Activated T-cell treated with anti-CD3 and anti-CD28 coated beads for 4 hours (primary cell): Measurements from ENCODE around the gene DCANP1.
A peak's percentile ranks its signal among the peaks of the same experiment; 100 is the strongest.

Source experiments
- DNase-seq: peaks from one replicate; pipeline ENCODE4 v3.0.0-alpha.2; 2020

DCANP1 gene

DNA sequence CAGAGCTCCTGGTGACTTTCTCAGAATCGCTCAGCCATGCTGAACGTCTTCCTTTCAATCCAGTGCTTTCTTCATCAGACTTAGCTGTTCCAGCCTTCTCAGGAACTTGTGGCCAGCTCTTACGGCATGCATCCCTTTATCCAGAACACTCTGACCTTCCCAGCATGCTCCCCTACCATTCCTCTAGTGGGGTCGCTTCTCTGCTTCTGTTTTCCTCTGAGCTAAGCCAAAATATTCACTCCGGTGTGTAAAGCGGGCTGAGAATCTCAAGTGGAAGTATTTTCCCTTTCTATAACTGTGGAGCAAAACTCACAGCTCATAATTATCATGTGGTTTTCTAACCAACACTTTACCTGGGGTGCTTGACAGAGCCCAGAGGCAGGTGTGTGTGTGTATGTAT is 6.2 kb downstream of the DCANP1 start:
- DNase-seq, result no peak

DNA sequence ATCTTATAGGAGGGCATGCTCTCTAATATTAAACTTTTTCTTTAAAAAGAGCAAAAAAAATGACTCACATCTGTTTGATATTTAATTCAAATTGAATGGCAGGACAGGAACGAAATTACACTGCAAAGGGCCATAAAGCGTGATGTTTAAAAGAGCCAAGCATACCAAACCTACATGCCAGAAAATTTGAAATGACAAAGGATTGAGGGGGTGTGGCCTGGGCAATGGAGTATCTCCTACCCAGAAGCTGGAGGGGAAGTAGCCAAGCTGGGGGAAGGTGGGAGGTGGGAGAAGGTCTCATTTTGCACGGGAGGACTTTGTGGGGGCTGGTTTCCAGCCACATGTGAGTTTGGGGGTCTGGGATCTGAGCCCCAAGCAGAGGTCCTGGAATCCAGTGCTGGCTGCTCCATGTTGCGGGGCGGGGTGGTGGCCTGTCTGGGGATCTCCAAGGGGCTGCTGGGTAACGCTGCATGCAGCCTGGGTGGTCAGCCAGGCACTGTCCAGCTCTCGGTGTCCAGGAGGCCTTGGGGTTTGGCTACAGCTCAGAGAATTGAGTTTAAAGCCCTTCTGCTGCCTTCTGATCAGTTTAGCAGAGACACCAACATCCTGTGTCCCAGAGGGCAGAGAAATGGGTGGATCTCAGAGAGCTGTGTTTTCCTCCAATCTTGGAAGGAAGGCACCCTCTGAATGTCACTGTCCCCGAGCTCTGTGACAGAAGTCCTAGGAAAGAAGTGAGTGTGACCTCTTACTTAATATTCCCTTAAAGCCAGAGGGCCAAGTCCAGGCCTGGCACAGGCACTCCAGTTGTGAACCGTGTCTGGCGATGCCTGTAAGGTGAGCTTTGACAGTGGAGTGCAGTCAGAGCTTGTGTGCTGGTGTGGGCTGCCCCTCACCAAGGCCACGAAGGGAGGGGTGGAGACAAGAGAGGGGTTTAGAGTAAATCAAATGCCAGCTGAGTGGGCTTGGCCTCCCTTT is 7.6 kb downstream of the DCANP1 start:
- no peak for DNase-seq

DNA sequence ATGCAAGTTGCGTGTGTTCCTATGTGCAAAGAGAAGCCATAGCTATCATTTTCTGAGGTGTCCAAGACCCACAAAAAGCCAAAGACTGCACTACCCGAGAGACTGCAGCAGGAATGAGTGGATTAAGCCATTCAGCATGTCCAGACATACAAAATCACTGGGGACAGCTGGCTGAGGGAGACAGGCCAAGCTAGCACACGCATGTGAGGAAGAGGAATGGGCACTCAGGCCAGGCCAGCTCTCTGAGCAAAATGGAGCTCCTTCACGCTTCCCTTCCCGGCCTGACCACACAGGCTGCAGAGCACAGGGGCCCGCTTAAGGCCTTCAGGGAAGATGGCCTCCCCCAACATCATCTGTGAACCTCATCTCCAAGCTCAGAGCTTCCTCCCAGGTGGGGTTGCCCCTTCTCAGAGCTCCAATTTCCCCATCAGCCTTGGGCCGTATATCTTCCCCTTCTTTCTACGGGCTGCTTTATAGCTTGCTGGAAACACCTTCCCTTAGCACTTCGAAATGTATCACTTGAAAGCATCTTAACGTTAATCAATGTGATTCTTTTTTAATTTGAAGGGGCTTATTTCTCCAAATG is 8.4 kb downstream of the DCANP1 start:
- no peak for DNase-seq

DNA sequence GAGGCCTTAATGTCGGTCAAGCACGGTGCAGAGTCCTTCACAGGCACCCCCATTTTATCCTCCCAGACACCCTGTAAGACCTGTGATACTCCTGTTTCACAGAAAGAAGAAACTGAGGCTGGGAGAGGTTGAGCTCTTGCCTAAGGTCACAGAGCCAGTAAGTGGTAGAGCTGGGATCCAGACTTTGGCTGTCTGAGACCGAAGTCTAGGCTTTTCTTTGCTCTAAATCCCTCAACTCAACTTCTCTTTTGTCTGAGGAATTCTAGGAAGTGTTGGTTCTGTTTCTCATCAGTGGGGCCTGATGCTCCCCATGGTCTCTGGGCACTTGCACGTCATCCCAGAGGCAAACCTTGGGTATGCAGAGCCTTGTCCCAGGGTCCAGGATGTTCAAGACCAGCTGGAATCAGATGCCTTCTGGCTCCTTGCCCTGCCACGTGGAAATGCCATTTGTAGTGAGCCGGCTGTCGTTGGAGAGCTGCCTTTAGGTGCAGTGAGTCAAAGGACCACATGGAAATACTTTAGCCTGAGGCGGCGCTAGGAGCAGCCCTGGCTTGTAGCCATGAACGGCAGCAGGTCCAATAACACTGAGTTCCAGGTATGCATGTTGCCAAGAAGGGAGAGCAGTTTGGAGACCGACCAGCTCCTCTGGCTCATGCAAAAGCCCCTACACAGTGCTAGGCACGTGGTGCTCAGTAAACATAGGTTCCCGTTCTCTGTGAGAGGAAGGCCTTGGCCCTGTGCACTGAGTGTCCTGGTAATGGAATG is 9.2 kb downstream of the DCANP1 start:
- DNase-seq, result no peak

DNA sequence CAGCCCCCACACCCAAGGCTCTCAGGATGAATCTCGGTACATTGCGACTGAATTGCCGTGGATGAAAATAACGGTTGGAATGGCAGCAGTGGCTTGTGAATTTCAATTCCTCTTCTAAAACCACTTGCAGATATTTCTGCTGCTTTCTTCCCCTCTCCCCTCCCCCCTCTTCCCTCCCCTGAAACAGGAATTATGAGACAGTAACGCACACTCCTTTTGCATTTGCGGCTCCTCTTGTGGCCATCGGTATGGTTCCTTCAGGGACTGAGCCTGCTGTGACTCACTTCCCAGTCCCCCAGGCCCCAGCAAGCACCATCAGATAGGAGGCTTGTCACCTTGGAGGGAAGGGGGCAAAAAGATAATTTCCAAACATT is 9.7 kb downstream of the DCANP1 start:
- DNase-seq, result no peak

DNA sequence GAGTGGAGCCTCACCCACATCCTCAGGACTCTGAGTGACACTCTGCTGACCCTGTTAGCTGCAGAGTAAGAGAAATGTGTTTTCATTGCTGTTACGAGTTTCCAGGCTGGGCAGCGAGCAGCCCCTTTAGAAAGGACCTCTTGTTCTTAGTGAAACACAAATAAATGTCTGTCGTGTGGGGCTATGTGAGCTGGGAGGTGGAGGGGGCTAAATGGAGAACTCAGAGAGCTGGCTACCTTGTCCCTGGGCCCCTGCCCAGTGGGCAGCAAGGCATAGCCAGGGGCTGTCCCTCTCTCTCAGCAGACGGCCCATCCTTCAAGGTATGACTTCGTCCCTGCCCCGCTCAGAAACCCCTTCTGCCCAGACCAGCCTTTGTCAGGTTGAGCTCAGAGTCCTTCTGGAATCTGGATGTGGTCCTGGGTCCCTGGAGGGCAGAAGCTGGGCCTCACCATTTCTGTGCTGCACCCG is 10.2 kb downstream of the DCANP1 start:
- DNase-seq, result no peak

DNA sequence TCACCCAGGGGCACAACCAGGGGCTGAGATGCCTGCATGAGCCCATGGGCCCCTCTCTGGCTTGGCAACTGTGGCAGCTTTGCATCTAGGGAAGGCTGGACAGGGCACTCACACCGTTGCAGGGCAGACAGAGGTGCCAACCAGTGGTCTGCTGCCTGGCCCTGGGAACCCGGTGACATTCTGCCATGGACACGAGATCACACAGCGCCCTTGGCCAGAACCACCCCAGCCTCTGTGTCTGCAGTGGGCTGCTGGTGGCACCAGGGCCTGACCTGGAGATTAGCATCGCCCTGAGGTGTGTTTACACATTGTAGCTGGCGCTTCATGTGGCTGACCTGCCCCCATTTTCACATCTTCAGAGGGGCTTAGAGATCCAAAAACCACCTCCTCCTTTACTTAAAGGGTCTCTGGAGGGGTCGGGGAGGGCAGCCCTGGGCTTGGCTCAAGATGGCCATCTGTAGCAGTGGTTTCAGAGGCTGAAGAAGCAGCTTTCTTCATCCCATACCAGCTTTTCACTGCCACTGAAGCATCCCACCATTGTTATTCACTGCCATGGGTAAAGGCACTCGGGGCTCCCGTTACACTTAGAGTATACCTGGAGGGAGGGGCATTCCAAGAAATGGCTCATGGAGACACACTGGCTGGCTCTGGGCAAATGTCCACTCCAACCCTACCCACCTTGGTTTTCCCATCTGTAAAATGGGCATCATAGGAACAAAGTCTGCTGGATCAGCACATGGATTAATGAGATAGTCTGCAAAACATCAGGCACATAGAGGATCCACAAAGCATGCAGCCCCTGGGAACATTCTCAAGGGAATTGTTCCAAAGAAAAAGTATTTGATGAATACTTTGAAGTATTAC is 11.4 kb downstream of the DCANP1 start:
- no peak for DNase-seq

DNA sequence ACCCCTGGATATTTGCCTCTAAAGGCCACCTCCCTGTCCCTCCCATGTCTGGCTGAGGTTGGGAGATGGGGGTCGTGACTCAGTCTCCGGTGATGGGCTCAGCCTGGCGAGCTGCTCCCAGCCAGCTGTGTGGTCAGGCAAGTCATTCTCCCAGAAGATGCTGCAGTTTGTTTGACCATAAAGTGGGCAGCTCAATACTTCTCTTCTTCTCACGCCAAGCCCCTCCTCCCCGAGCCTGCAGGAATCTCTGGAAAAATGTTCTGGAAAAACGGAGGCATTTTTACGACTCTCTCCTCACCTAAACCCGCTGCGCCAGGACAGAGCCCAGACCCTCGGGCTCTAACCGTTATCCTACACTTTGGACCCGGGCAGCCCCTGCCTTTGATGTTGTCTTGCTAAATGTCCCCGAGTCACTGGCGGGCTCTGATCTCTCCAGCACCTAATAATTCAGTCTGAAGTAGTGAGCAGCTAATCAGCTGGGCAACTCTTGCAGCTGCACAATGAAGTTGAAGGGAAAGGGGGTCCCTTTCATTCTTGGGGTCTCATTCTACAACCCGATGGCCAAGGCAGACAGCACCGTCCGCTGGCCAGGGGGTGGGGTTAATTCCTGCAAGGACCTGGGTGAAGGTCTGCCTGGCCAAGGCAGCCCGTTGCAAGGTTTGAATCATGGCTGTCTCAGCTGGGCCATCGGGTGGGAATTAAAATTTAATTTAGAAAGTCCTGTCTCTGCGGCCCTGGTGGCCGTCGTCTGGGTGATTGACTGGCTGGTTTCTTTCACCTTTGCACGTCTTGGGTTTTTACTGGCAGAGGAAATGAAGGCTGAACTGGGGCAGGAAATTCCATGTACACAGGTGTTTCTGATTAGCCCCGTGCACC is 12.3 kb downstream of the DCANP1 start:
- DNase-seq, result no peak

DNA sequence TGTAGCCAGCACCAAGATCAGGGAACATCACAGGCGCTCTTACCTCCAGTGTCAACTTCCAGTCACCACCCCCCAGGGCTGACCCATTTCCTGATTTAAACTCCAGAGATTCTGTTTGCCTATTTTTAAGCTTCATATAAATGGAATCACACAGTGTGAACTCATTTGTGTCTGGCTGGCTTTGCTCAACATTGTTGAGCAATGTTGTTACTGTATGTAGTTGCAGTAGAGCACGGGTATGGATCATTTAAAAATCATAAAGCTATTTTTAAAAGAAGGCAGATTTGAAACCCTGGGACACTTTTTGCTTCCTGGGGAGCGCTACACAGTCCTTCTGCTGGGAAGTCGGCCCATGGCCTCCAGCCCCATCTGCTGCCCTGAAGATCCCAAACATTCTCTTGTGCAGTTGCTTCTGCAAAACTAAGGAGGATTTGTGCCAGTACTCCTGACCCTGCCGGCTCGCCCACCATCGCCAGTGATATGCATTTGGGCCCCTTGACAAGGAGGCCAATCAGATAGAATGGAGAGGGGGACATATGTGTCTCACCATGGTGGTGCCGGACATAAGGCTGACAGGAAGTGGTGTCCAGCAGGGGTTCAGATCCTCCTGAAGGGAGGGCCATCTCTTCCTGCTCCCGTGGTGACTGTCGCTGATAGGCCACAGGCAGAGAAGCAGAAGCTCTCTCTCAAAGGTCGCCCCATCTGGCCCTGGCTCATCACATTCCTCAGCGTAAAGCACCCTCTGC is 13.3 kb downstream of the DCANP1 start:
- no peak for DNase-seq

DNA sequence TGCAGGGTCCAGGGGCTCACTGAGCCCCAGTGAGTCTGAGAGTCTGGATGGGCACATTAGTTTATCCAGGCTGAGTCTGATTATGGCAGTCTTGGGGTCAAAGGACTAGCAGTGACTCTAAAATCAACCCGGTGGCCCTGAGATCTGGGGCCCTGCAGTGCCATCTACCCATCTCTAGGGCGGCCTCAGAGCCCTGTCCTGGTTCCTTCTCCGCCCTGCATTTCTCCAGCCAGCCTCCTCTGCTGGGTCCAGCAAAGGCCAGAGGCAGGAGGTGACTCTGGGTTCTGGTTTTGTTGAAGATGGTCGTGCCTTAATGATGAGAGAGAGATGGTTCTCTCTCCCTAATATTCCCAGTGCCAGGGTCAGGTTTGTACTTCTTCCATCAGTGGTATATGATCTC is 15.0 kb downstream of the DCANP1 start:
- DNase-seq, result no peak

DNA sequence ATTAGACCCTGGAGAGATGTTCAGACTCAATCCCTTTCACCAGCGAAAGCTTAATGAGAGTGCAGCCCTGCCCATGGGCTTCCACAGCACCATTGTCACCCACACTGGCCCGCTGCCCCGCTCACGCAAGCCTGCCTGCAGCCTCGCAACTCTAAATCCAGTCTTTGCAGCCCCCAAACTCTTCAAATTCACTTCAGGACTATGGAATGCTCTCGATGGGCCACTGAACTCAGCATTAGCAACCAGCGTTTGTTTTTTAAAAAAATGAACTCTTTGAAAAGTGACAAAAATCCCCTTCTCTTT is 17.1 kb downstream of the DCANP1 start:
- DNase-seq, result no peak

DNA sequence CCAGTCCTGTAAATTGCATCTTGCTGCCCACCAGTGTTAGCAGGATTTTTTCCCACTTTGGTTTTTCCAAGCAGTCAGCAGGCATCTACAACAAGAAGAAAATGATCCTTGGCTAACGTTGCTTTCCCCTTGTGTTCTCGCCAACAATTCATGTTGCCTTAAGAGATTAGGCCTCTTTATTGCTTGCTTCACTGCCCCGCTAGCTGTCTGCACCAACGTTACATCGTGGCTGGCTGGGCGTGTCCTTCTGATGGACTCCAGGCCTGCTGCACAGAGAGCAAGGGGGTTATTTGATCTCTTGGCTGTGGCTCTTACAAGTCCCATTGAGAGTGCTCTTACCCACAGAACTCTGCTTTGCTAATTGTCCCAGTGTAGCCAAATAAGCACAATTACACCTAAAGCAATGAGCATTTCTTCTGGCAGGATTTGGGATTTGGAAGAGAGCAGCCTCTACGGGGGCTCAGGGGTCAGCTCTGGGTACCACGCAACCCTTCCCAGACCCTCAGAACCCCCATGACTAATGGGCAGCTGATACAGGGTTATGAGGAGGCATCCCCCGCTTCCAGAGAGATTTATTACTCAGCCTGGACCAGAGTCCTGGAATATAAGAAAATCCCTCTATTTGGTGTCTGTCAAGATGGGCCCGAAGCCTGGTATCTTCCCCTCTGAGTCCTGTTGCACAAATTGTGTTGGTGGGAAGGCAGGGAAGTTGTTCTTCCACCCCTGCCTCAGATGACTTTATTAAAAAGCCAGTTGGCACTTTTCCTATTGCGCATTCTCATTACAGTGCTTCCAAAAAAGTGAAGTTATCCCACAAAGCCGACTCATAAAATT is 17.6 kb downstream of the DCANP1 start:
- DNase-seq, result no peak

DNA sequence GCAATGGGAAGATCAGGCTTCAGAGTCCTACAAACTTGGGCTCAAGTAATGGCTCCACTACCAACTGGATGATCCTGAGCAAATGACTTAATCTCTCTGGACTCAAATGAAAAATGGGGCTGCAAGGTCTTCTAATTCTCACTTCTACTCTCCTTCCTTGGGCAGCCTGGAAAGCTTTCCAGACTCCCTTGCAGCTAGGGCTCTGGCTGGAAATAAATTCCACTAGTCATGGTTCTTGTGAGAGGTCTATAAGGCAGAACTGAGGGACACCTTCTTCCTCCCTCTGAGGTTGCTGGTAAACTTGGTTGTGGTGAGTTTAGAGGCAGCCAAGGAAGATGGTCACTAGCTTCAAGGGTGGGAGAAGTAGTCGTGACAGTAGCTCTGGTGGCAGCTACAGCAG is 18.6 kb downstream of the DCANP1 start:
- DNase-seq, result no peak

DNA sequence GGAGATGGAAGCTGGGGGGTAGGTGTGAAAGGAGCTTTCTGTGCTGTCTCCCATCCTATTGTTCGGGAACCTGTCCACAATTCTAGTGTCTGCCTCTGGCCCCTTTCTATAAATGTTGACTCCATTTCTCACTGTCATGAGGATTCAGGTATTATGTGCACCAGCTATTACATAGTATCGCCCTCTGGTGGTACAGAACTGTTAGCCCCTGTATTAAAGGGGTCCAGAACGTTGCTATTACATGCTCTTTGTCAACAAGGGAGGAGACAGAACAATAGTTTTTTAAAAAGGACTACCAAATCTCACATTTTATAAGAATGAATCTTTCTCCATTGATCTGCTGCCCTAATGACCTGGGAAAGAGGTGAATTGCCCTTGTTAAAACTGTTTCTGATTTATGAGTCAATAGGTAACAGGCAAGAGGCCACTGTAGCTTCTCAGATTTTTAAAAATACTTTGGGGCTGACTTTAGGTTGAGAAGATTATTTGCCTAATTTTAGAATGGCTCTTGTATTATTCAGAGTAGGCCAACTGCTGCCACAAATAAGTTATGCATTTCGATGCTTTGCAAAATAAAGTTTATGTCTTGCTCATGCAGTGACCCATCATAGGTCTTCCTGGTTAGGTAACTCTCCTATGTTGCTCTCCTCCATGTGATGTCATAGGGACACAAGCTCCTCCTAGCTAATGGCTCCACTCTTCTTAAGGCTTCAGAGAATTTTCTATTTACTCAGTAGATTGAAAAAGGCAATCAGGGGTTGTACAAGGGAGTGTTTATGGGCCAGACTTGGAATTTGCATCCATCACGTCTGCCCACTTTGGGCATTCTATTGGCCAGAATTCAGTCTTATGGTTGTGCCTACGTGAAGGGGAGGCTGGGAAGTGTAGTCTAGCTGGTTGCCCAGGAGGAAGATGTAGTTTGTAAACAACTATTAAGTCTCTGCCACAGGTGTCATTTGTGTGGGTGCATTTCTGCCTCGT is 20.8 kb downstream of the DCANP1 start:
- peak; percentile 7 for DNase-seq

DNA sequence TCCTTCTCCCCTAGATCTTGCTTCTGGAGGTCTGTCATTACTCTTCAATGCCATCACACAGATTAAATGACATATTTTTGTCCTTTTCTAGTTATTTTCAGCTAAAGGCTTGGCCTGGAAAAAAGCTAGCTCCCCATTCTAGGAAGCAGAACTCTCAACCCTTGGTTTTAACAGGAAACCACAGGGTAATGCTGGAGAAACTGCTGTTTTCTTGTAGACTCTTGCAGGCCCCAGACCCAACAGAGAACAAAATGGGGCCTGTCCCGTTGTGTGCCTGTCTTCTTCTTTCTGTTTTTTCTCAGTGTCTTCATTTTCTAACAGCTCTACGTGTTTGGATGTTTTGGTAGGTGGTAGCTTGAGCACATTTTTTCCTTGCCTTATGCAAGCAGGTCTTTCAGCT is 21.5 kb downstream of the DCANP1 start:
- DNase-seq, result no peak

DNA sequence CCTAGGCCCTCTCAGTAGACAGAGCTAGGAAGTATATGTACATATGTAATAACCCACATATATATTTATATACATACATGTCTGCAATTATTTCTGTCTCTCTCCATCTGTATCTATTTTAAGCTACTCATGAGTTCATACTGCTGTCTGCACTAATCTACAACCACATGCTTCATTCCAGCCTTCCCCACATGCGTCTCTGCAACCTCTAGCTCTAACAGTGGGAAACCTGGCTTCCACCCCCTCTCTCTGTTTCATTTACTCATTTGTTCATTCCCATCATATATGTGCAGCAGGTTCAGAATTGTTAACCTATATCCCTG is 23.3 kb downstream of the DCANP1 start:
- no peak for DNase-seq

DNA sequence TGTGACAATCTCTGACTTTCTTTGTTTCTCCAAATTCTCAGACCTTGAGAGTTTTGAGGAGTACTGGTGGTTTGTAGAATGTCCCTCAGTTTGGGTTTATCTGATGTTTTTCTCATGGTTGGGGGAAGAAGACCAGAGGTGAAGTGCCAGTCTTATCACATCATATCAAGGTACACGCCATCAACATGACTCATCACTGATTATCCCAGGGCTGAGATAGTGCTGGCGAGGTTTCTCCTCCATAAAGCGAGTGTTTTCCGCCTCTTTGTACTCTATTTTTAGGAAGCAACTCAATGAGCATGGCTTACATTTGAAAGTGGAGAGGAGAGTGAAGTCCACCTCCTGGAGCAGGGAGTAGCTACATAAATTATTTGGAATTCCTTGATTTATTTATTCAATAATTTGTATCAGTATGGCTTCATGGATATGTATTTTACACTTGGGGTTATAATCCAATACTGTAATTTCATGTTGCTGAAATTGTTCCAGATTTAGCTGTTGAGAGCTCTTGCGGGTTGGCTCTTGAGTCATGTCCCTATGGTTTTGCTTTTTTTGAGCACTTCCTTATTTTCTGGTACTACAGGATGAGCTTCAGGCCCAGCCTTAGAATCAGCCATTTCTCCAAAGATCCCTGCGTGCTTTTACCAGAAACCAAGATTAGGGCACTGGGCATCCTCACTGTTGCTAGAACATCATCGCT is 23.9 kb downstream of the DCANP1 start:
- no peak for DNase-seq

DNA sequence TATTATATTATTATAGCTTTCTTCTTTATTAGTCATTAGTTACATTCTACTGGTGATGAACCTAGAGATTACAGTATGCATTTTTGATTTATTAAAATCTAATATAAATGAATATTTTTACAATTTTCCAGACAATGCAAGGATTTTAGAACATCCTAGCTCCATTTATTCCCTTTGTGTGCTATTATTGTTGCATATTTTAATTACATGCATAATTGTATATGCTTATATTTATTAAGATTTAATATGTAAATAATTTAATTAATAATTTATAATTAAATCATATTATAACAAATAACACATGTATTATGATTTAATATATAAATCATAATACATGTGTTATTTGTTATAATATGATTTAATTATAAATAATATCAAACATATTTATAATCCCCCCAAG is 24.7 kb downstream of the DCANP1 start:
- no peak for DNase-seq
